SU-DHL-6 (cell line): Measurements from ENCODE around the gene LPIN3.

ENCODE experiments used
- CTCF ChIP-seq: fragments of 200-600 bp; sonication (generic); IDR thresholded peaks from one replicate; pipeline ENCODE4 v1.5.1; 2017; ENCODE audit warnings: antibody characterized with exemption, mild to moderate bottlenecking, low read length, moderate library complexity; ENCODE audit not compliant: insufficient read depth, poor library complexity, severe bottlenecking
- EZH2phosphoT487 ChIP-seq: fragments of 200-600 bp; sonication (generic), shearing (Covaris generic); conservative IDR thresholded peaks from 2 replicates; pipeline ENCODE4 v1.6.1; 2018; ENCODE audit warnings: mild to moderate bottlenecking, antibody characterized with exemption, low read length, moderate library complexity, mixed read lengths

DNA sequence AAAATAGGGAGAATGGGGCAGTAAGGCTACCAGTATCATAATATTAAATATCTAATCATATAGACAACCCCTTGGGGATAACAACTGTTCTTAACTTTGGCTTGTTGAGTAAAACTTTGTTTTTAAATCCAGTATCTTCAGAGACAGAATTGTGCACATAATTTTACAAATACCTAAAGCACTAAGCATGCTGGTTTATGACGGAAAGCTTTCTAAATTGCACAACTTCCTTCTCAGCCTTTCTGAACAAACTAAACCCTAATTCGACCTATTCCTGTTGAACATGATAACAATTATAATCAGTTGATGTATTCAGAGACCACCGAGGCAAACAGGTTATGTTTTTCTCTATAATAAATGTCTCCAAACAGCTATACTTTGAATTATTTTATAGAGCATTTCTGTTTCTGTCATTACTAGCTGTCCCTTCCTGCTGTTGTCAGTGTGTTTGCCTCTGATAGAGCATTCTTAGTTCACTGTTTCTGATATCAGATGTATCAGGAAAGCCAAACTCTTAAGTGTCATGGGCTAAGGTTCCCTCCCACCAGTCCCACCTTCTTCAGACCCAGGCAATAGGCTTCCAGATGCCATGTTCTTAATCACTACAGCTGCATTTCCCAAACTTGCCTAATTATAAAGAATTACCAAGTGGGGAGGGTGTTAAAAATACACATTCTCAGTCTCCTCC is 31.8 kb upstream of the LPIN3 start:
- no peak for TF ChIP-seq CTCF
- no peak for TF ChIP-seq EZH2phosphoT487
